Myocyte (in vitro differentiated cells): ENCODE results near the gene SUPT4H1. TPM values are rescaled to one million over a fixed set of nuclear protein-coding genes. Genes with fewer than 3 reads are reported as not detected.

Source experiments
- DNase-seq: peaks from one replicate; pipeline ENCODE4 v3.0.0-alpha.2; 2012; ENCODE audit warnings: low read depth
- microRNA counts: library from miRNA; unstranded; fragments of <30 nt; microRNA quantifications from one replicate; lab custom pipeline; 2016
- microRNA-seq: library from miRNA; unstranded; fragments of <30 nt; microRNA quantifications from one replicate; pipeline ENCODE4, GENCODE V29; 2016
- total RNA-seq: library from RNA; depleted of rRNA; stranded (reverse); fragments of >200 nt; gene quantifications from 2 replicates; pipeline ENCODE4 v1.2.3, GENCODE V29; 2014

The SUPT4H1 gene
- total RNA-seq, 1 donor from 2014 or later = 36.1 TPM

- no peak for DNase-seq
Observed at GRCh38 chr17:58307468-58308172, 44.4 kb downstream of the SUPT4H1 start.

DNA sequence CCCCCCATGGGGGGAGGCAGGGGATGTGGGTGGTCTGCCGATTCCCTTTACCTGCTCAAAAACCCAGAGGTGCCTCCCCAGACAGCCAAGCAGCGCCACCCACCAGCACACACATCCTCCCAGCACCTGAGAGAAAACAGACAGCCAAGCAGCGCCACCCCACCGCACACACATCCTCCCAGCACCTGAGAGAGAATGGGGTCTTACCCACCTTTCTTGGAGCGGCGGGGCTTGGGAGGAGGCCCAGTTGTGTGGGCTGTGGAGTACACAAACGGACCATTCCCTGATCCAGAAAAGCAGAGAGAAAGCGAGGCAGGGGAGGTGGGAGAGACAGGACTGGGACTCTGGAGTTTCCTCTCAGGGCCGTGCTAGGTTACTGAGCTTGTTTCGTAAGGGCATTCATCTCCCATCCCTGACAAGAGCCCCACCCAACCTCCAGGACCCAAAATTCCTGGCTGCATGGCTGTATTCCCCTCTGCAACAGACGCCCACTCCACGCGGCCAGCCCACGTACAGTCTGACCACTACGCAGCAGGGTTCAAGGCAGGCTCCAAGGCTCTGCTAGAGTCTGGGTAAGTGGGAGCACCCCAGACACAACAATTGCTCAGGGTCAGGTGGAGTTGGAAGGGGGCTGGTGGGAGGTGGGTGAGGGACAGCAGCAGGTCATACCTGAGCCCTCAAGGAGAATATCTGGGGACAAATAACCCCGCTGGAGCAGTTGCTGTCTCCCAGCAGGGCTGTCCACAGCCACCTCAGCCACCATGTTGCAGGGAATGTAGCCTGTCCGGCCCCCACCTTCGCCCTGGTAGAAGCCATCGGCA lies 45.7 kb downstream of the SUPT4H1 start:
- DNase-seq = no peak

GRCh38 chr17:58305626-58306025 lies 46.4 kb downstream of the SUPT4H1 start:
- no peak for DNase-seq

DNA sequence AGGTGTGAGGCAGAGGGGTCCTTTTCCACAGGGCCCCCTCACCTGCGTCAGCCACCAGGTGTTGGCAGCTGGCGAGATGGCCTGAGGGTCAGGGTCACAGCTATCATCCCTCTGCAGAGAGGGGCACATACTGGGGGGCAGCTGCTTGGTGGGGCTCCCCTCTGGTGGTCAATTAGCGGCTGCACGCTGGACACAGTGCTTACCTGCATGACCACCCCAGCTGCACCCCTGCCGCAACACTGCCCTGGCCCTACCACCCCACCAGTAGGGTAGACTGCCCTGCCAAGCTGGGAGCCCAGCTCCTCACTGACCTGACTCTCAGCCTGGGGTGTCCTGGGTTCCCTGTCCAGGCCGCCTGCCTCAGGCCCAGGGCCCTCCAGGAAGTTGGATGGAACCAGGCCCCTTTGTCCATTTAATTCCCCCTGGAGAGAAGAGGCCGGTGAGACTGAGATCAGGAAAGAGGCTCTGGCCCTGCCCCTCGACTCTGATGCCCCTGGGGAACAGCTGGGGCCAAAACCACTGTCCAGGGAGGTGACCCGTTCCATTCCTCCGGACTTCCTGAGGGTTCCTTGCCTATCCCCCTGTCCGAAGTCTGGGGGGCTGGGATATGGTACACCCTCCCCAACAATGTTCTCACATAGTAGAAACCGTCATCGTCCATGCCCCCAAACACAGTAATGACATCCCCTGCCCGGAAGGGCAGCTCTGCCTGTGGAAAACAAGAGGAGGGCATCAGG lies 47.1 kb downstream of the SUPT4H1 start:
- DNase-seq = no peak

- peak; percentile 20 for DNase-seq
Observed at GRCh38 chr17:58303971-58304749, 47.8 kb downstream of the SUPT4H1 start.

DNA sequence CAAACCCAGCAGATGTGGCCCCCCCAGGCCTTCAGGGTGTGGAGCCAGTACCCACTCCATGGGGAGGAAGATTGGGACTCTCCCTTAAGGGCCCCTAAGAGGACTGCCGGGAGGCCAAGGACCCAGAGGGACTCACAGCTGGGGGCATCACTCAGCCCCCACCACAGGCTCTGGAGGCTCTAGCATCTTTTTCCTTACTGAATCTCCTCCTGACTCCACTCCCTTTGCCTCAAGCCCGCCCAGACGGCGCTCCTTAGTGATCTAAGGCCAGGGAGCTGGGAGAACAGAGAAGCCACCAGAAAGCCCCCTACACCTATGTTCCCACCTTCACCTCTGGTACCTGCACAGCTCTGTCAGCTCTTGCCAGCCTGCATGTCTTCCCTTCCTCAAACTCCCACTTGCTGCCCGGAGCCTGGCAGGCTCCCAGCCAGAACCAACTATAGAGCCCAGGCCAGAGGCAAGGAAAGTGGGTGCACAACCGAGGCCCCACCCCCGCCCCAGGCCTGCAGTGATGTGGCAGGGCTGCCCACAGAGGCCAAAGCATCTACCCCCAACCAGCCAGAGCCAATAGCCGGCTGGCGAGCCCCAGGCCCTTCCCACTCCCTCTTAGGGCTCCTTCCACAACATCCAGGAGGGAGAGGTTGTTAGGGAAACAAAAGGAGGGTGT lies 48.9 kb downstream of the SUPT4H1 start:
- no peak for DNase-seq

DNA sequence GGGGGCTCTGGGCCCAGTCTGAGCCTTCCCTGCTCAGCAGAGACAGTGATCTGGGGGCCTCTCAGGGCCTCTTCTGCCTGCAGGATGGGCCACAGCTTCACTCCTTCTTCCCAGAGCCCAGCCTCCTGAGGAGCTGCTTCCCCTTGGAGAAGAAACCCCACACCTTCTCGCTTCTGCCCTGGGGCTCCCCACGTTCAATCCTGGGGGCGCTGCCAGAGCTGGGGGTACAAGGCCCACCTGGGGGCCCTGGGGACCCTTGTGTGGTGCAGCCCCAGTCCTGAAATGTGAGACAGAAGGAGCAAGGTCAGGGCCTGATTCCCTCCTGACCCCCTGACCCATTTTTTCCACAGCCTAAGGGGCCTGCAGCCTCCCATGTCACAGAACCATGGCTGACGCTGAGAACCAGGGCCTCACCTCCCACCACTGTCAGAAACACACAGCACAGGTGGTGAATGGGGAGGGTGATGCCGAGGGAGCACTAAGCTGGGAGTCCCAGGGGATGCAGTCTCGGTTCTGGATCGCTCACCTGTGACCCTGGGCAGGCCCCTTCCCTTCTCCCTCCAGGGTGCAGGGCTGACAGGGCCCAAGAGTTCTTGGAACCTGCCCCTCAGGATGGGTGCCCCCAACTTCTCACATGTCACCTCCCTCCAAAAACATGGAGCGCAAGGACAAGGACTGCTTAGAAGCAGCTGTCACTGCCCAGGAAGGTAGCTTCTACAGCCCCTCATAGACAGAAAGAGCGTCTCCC lies 49.7 kb downstream of the SUPT4H1 start:
- no peak for DNase-seq

DNA sequence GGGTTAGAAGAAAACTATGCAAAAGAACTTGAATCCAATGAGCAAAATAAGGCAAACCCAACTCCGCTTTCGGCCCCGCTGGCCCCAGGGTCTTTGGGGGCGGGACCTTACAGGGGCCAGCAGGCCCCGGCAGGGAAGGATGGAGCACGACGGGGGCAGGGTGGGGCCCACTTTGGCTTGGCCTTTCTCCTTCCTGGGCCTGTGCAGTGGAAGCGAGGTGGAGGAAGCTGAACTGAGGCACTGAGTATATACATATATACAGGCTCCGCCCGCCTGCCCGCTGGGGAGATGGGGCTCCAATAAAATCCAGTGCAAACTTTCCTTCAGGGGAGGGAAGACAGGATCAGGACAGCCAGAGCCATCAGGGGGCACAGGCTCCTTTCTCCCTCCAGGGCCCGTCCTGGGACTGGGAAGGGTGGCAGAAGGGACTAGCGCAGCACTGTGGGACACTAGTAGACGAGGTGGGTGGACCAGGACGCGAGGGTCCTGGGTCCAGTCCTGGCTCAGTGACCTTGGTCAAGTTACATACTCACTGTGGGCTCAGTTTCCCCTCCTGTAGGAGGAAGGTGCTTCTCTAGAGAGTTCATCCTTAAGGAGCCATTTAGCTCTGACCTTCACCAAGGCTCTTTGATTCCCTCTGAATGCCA lies 50.4 kb downstream of the SUPT4H1 start:
- DNase-seq = no peak

DNA sequence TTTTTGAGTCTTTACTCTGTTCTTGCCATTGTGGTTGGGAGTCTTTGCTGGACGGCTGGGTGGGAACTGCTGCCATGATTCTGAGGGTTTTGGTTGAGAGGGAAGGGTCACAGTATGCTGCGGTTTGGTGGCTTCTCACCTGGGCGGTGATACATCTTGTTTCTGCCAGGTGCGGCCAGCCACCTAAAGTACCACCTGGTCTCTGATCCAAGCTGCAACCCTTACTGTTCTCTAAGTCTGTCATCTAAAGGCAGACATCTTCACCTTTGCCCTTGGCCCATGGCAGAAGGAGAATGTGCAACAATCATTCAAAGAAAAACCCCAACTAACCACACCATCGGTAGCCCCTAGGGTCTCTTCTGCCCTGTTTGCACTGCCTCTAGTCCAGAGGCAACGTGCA lies 51.7 kb downstream of the SUPT4H1 start:
- no peak for DNase-seq

MicroRNAs encoded within 50 kb of the gene (microRNA counts, 767-probe panel; counts per million panel counts)
- not detected for microRNA hsa-miR-142-3p (lab: Ali Mortazavi, UCI)
- microRNA hsa-miR-142-5p (lab: Ali Mortazavi, UCI) = not detected

Small RNAs within 50 kb of the gene (microRNA-seq; reads per million reads assigned to microRNA genes)
- gene MIR4736 = not detected

Other genes with a start within 250 kb of the SUPT4H1 start
- gene OR4D1, start 203.8 kb downstream of the SUPT4H1 start, total RNA-seq = not detected in 2 replicates
- gene OR4D2, start 185.2 kb downstream of the SUPT4H1 start, total RNA-seq = not detected in 2 replicates
- gene EPX, start 159.5 kb downstream of the SUPT4H1 start, total RNA-seq = not detected in 2 replicates
- 8.4 and 12.3 TPM in 2 replicates for gene MKS1, start 132.9 kb downstream of the SUPT4H1 start, total RNA-seq
- not detected in 2 replicates for gene LPO, start 113.6 kb downstream of the SUPT4H1 start, total RNA-seq
- gene MPO, start 71.3 kb downstream of the SUPT4H1 start, total RNA-seq = 0.05 TPM in 2 replicates
- gene TSPOAP1, start 23.4 kb downstream of the SUPT4H1 start, total RNA-seq = 0.16 TPM in 1 of 2 replicates, not detected in the other
- gene RNF43, start 65.3 kb upstream of the SUPT4H1 start, total RNA-seq = not detected in 2 replicates
- not detected in 2 replicates for gene HSF5, start 136.2 kb upstream of the SUPT4H1 start, total RNA-seq
- gene MTMR4, start 162.4 kb upstream of the SUPT4H1 start, total RNA-seq = 28.4 and 37.4 TPM in 2 replicates